Measurements from ENCODE around the gene SPPL3. TPM values are rescaled to one million over a fixed set of nuclear protein-coding genes. Genes with fewer than 3 reads are reported as not detected.

The SPPL3 gene
- total and polyA plus RNA-seq, 8 donors: 44.5 to 76.2 (median 68.1) TPM

- no peak for TF ChIP-seq CTCF (IDR thresholded peaks at IDR 0.05)
- DNase-seq (no peak), ATAC-seq (peak; percentile 65)
- peak overlapping the region in 1 of 2 donors; percentile 28 for H3K27ac ChIP-seq
- intact Hi-C loops (cut with DNase I): no loop called here
- H3K4me3 ChIP-seq: no peak overlapping the region
- peaks cover 0 to 4% of the 10 kb centered on the region in 2 donors for H3K9me3 ChIP-seq
- H3K4me1 ChIP-seq: peaks cover 0 to 44% of the 10 kb centered on the region in 2 donors
- no peaks in the 10 kb centered on the region for H3K36me3 ChIP-seq
- H3K27me3 ChIP-seq: no peaks in the 10 kb centered on the region
Measured at GRCh38 chr12:120856980-120857379, 47.2 kb downstream of the SPPL3 start.

- Histone ChIP-seq H3K27ac (no peak overlapping the region), H3K9me3 (peaks cover 0 to 4% of the 10 kb centered on the region in 2 donors), H3K4me3 (no peak overlapping the region), H3K4me1 (peaks cover 0 to 54% of the 10 kb centered on the region in 2 donors), H3K27me3 (no peaks in the 10 kb centered on the region), H3K36me3 (no peaks in the 10 kb centered on the region)
- no peak for TF ChIP-seq CTCF (IDR thresholded peaks at IDR 0.05)
- ATAC-seq: no peak
- intact Hi-C loops (cut with DNase I): no loop called here
- no peak for DNase-seq
Measured at GRCh38 chr12:120855823-120856588, 48.2 kb downstream of the SPPL3 start.

GRCh38 chr12:120854804-120855203 lies 49.4 kb downstream of the SPPL3 start:
- H3K4me1 ChIP-seq: peaks cover 3 to 62% of the 10 kb centered on the region in 2 donors
- no peaks in the 10 kb centered on the region for H3K27me3 ChIP-seq
- no peak for DNase-seq
- ATAC-seq: no peak
- H3K36me3 ChIP-seq: no peaks in the 10 kb centered on the region
- TF ChIP-seq CTCF (IDR thresholded peaks at IDR 0.05): no peak
- H3K4me3 ChIP-seq: no peak overlapping the region
- intact Hi-C loops (cut with DNase I): no loop called here
- H3K27ac ChIP-seq: peak overlapping the region in 1 of 2 donors; percentile 5
- peaks cover 0 to 4% of the 10 kb centered on the region in 2 donors for H3K9me3 ChIP-seq

GRCh38 chr12:120853188-120853587 lies 51.0 kb downstream of the SPPL3 start:
- Histone ChIP-seq H3K9me3 (no peaks in the 10 kb centered on the region), H3K4me1 (peaks cover 6 to 78% of the 10 kb centered on the region in 2 donors), H3K36me3 (no peaks in the 10 kb centered on the region), H3K4me3 (no peak overlapping the region), H3K27me3 (no peaks in the 10 kb centered on the region), H3K27ac (no peak overlapping the region)
- intact Hi-C loops (cut with DNase I): no loop called here
- ATAC-seq (no peak), DNase-seq (no peak)
- no peak for TF ChIP-seq CTCF (IDR thresholded peaks at IDR 0.05)

GRCh38 chr12:120851944-120852343 lies 52.2 kb downstream of the SPPL3 start:
- intact Hi-C loops (cut with DNase I): no loop called here
- no peak for TF ChIP-seq CTCF (IDR thresholded peaks at IDR 0.05)
- H3K27me3 ChIP-seq: no peaks in the 10 kb centered on the region

More at GRCh38 chr12:120851944-120852343, 52.2 kb downstream of the SPPL3 start:
- H3K4me1 ChIP-seq: peaks cover 12 to 83% of the 10 kb centered on the region in 2 donors
- no peak overlapping the region for H3K4me3 ChIP-seq
- no peak overlapping the region for H3K27ac ChIP-seq
- no peaks in the 10 kb centered on the region for H3K9me3 ChIP-seq
- no peak for DNase-seq
- no peak for ATAC-seq
- no peaks in the 10 kb centered on the region for H3K36me3 ChIP-seq
